ENCODE data around the gene DIDO1. TPM values are rescaled to one million over a fixed set of nuclear protein-coding genes. Genes with fewer than 3 reads are reported as not detected.

Gene DIDO1
- total RNA-seq, 4 donors from 2014 or later: 54.2 to 105 (median 70.7) TPM

DNA sequence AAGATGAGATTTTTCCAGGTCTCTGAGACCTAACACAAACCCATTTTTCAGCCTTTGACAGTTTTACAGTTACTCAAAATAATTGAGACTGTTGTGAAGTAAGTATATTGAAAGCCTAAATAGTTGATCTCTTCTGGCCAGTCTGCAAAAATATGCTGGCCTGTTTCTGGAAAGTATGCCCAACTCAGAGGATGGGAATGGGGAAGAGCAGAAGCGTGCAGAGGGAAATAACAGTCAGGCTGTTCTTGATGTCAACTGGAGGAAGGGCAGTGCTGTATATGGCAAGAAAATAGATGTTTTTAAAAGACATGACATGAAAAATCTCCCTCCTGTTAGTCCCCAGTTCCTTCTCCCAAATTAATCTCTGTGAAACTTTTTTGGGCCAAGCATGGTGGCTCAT is 15.5 kb upstream of the DIDO1 start:
- WGBS, 2 donors: 91 to 100% methylated on average over 1 of the region's 1 CpG
- no peak for DNase-seq (ENCODE audit: low spot score in 2 of 2)
- no peak for TF ChIP-seq POLR2A (IDR thresholded peaks at IDR 0.05)

DNA sequence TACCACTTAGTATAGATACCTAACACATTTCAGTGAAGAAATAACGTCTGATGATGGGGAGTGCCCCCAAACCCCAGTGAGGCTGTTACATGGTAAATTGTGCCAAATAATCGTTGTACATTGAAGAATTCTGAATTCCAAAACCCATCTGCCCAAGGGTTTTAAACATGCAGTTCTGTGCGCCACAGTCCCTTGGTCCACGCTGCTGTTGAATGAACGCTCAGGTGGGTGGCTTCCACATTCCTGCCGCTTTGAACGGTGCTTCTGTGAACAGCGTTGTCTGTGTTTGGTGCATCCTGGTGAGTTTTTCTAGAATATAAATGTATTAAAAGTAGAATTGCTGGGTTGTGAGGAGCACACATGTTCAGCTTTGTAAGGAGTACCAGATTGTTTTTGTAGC is 14.6 kb upstream of the DIDO1 start:
- H3K4me3 ChIP-seq (ENCODE audit: low read depth, poor library complexity, severe bottlenecking): no peak overlapping the region
- intact Hi-C loops (cut with DNase I; ENCODE audit: low total_unique reads): no loop called here
- 88 to 92% methylated on average over 8 of the region's 8 CpGs for WGBS, 2 donors
- TF ChIP-seq, protein P1, sequence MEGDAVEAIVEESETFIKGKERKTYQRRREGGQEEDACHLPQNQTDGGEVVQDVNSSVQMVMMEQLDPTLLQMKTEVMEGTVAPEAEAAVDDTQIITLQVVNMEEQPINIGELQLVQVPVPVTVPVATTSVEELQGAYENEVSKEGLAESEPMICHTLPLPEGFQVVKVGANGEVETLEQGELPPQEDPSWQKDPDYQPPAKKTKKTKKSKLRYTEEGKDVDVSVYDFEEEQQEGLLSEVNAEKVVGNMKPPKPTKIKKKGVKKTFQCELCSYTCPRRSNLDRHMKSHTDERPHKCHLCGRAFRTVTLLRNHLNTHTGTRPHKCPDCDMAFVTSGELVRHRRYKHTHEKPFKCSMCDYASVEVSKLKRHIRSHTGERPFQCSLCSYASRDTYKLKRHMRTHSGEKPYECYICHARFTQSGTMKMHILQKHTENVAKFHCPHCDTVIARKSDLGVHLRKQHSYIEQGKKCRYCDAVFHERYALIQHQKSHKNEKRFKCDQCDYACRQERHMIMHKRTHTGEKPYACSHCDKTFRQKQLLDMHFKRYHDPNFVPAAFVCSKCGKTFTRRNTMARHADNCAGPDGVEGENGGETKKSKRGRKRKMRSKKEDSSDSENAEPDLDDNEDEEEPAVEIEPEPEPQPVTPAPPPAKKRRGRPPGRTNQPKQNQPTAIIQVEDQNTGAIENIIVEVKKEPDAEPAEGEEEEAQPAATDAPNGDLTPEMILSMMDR (IDR thresholded peaks at IDR 0.05): no peak
- no peak for DNase-seq (ENCODE audit: low spot score in 2 of 2)

More for the DNA sequence above, 15.5 kb upstream of the DIDO1 start:
- intact Hi-C loops (cut with DNase I; ENCODE audit: low total_unique reads): no loop called here
- H3K4me3 ChIP-seq (ENCODE audit: low read depth, poor library complexity, severe bottlenecking): no peak overlapping the region

DNA sequence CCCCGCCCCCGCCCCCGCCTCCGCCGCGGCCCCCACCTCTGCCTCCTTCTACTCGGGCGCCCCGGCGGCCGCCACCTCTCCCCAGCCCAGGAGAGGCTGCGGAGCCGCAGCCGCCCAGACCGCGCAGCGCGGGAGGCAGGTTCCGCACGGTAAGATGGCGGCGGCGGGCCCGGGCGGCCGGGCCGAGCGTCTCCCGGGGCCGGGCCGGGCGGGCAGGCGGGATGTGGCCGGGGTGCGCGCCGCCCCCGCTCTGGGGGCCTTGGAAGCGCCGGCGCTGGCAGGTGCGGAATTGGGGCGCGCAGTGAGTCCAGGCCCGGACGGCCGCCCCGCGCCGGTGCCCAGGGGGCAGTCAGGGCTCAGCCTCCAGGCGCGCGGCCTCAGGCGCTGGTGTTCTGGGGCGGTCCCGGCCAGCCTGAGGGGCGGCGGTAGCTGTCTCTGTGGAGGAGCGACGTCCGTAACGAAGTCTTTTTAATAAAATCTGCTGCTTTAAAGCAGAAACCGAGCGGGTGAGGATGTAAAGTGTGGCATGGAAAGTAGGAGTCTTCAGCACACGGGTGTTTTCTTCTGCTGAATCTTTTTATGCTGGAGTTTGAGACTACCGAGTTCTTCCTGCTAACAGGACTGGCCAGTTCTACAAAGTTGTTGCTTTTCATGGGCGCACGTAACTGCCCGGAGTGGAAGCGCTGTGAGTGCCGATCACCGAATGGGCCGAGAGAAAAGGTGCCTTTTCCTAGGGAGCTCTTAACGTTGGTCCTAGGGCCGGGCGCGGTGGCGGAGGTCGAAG is 12.0 kb upstream of the DIDO1 start, which contains the start of gene GID8:
Gene GID8 (plus strand): TSS at position 43 of the 784 bp plus-strand sequence. CDS start 3,356 bp downstream, outside the sequence.
- TF ChIP-seq, protein P1 (IDR thresholded peaks at IDR 0.05): no peak
- no peak for TF ChIP-seq POLR2A (IDR thresholded peaks at IDR 0.05)
- intact Hi-C loops (cut with DNase I; ENCODE audit: low total_unique reads): no loop called here
- WGBS, 2 donors: 0% methylated on average over 27 to 29 of the region's 79 CpGs
- DNase-seq (ENCODE audit: low spot score in 2 of 2): no peak
- H3K4me3 ChIP-seq (ENCODE audit: low read depth, poor library complexity, severe bottlenecking): peak within 1 kb of the TSS; percentile 94

DNA sequence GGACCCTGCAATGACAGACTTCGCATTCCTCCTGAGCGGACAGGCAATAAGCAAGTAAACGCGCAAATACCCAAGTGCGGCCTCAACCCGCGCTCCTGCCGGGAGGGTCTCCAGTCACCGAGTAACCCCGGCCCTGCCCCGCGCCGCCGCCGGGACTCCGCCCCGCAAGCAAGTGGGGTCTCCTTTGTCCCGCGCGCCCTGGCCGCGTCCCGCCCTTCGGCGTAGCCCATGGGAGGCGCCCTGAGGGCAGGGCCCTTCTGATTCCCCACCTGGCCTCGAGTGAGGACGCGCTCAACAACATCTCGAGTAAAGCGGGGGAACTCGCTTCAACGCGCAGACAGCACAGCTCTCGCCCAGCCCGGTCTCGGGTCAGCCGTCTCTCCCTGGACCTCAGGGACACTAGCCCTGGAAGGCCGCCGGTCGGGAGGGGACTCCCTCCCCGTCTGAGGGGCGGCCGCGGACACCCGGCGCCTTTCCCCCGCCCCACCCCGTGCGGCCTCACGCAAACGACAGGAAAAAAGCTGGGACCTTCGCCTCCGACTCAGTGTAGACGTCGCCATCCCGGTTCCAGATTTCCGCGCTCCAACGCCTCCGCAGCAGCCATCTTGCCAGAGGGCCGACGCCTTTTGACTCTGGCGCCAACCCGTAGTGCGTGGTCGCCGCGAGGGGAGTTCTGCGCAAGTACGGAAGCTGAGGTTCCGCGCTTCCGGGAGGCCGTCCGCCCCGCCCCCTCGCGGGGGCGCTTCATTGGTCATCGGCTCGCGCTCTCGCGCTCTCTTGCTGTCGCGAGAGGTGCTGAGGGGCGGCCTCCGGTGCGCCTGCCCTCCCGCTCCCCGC is 11.2 kb upstream of the DIDO1 start:
- 0% methylated on average over 53 to 57 of the region's 92 CpGs for WGBS, 2 donors
- intact Hi-C loops (cut with DNase I; ENCODE audit: low total_unique reads): no loop called here
- H3K4me3 ChIP-seq (ENCODE audit: low read depth, poor library complexity, severe bottlenecking): peak overlapping the region; percentile 94
- TF ChIP-seq, protein P1 (IDR thresholded peaks at IDR 0.05): no peak
- TF ChIP-seq POLR2A (IDR thresholded peaks at IDR 0.05): no peak
- peak; percentile 95 to 99 for DNase-seq (ENCODE audit: low spot score in 2 of 2)

DNA sequence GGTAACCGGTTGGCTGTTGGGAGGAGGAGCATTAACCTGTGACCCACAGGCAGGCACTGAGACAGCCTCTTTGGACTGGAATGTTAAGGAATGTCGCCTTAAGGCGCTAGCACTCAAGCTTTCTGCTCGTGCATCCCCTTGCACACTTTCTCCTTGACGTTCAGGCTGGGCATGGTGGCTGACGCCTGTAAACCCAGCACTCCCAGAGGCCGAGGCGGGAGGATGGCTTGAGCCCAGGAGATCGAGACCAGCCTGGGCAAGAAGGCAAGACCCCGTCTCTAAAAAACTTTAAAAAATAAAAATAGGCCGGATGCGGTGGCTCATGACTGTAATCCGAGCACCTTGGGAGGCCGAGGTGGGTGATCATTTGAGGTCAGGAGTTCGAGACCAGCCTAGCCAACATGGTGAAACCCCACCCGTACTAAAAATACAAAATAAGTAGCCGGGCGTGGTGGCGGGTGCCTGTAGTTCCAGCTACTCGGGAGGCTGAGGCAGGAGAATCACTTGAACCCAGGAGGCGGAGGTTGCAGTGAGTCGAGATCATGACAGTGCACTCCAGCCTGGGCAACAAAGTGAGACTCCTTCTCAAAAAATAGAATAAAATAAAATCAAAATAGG is 9.8 kb upstream of the DIDO1 start:
- H3K4me3 ChIP-seq (ENCODE audit: low read depth, poor library complexity, severe bottlenecking): no peak overlapping the region
- intact Hi-C loops (cut with DNase I; ENCODE audit: low total_unique reads): no loop called here
- WGBS, 2 donors: 77 to 83% methylated on average over 22 of the region's 22 CpGs
- no peak for TF ChIP-seq POLR2A (IDR thresholded peaks at IDR 0.05)
- TF ChIP-seq, protein P1 (IDR thresholded peaks at IDR 0.05): no peak
- DNase-seq (ENCODE audit: low spot score in 2 of 2): no peak

Data from lower leg skin (tissue), 4 donors.